HG02981 (cell line): ENCODE measurements around the gene TAPBP.
A peak's percentile ranks its signal among the peaks of the same experiment; 100 is the strongest.
"Not testable (repeated sequence)": the region's sequence is repeated elsewhere in the genome, so short reads cannot be mapped to it uniquely, and the experiment has no call there.

Experiments
- ATAC-seq: cut with Tn5 transposase; IDR thresholded peaks from one replicate; pipeline ENCODE4 v1.9.1; 2021; ENCODE audit warnings: mild to moderate bottlenecking, moderate library complexity; ENCODE audit not compliant: unreplicated experiment

Gene TAPBP

GRCh38 chr6:33313709-33314514, at the start of gene TAPBP:
TAPBP (minus strand) TSS chr6:33314078; CDS start chr6:33314041, 37 bp downstream.
- ATAC-seq, result peak; percentile 36

GRCh38 chr6:33363486-33363885, 49.6 kb upstream of the TAPBP start:
- ATAC-seq, result not testable (repeated sequence)

DNA sequence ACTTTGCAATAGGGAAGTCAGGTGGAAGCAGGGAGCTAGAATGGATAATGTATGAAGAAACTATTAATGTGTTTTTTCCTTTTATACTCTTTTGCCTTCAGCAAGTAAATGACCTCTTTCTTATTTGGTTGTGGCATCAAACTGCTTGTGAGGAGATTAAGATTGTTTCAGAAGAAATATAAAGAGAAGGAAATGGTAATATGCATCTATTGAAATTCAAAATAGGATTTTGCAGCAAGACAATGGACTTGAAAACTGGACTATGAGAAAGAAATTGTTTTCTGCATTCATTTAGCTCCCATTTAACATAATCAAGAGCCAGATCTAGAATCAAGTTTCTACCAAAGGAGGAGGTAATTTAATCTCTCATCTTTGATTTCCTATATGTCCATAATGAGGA, 45.5 kb upstream of the TAPBP start:
- ATAC-seq, result no peak

DNA sequence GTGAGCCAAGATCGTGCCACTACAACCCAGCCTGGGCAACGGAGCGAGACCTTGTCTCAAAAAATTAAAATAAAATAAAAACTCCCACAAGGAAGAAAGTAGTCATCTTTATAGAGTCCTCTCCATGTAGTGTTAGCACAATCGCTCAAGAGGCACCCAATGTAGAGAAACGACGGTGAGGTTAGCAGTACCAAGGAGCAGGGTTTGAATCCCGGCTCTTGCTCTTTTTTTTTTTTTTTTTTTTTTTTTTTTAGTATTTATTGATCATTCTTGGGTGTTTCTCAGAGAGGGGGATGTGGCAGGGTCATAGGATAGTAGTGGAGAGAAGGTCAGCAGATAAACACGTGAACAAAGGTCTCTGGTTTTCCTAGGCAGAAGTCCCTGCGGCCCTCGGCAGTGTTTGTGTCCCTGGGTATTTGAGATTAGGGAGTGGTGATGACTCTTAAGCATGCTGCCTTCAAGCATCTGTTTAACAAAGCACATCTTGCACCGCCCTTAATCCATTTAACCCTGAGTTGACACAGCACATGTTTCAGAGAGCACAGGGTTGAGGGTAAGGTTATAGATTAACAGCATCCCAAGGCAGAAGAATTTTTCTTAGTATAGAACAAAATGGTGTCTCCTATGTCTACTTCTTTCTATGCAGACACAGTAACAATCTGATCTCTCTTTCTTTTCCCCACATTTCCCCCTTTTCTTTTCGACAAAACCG, 43.4 kb upstream of the TAPBP start:
- not testable (repeated sequence) for ATAC-seq

DNA sequence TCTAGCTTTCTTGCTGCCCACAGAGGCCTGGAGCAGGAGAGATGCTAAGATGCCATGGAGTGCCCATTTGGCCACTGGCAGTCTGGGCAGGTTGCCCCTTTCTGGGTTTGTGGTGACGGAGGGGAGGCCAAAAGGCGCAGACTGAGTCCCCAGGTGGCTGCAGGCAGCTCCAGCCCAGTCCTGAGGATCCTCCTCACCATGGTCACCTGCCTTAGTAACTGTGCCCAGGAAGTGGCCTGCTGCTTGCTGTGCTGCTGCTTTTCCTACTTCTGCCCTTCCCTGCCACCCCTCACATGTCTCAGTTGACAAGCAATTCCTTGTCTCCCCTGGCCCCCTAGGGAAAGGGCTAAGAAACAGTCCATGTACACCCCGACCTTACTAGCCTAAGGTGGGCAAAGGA, 42.4 kb upstream of the TAPBP start:
- no peak for ATAC-seq

DNA sequence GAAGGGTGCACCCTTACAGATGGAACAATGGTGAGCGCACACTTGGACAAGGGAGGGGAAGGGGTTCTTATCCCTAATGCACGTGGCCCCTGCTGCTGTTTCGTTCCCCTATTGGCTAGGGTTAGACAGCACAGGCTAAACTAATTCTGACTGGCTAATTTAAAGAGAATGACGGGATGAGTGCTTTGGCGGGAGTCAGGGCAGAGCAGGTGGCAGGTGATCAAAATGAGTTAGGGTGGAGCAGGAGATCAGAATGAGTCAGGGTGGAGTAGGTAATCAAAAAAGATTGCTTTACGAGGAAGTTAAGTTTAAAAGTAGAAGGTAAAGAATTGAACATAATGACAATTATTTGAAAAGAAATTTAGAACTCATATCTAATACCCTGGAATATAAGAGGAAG, 42.0 kb upstream of the TAPBP start:
- not testable (repeated sequence) for ATAC-seq

DNA sequence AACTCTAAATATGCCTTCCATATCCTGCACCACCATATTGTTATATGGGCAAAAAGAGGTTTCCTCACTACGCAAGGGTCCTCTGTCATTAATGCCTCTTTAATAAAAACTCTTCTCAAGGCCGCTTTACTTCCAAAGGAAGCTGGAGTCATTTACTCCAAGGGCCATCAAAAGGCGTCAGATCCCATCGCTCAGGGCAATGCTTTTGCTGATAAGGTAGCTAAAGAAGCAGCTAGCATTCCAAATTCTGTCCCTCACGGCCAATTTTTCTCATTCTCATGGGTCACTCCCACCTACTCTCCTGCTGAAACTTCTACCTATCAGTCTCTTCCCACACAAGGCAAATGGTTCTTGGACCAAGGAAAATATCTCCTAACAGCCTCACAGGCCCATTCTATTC, 33.9 kb upstream of the TAPBP start:
- ATAC-seq, result no peak

- ATAC-seq, result not testable (repeated sequence)
Observed at GRCh38 chr6:33346972-33347371, 33.1 kb upstream of the TAPBP start.

DNA sequence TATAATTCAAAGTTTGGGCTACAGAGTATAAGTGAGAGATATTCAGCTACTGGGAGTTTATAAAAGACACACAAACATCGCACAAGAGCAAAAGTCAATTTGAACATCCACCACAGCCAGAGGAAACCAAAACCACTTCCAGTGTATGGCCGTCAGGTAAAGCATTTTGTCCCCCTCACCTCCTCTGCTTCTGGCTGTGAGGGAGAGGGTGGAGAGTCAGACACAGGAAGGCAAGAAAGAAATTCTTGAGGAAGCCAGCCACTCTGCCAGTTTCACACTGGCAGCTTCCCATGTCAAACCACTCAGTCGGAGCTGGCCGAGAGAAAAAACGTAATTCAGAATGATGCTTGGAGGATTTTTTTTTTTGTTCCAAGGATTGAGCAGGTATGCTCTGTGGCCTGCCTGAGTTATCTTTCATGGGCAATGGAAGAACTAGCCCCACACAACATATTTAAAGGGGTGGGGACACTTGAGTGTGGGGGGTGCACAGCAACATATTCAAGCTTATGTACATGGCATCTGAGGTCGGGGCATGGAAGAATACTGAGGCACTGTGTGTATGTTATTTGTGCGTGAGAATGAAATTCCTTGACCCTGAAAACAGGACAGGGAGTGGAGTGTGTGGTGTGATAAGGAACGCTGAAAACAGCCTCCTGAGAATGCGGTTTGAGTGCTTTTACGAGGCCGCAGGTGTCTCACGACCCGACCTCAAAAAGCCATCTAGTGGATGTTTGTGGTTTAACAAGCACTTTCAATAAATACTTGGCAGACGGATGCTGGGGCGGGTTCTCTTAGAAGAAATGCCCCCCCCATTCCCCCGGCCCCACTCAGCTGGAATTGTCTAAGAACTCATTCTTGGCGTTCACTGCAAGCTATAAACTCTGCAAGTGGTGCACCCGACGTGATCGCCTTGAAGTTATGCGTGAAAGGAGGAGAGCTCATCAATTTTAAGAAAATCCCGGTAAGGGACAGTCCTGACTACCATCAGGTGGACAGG, 31.1 kb upstream of the TAPBP start:
- ATAC-seq, result no peak

DNA sequence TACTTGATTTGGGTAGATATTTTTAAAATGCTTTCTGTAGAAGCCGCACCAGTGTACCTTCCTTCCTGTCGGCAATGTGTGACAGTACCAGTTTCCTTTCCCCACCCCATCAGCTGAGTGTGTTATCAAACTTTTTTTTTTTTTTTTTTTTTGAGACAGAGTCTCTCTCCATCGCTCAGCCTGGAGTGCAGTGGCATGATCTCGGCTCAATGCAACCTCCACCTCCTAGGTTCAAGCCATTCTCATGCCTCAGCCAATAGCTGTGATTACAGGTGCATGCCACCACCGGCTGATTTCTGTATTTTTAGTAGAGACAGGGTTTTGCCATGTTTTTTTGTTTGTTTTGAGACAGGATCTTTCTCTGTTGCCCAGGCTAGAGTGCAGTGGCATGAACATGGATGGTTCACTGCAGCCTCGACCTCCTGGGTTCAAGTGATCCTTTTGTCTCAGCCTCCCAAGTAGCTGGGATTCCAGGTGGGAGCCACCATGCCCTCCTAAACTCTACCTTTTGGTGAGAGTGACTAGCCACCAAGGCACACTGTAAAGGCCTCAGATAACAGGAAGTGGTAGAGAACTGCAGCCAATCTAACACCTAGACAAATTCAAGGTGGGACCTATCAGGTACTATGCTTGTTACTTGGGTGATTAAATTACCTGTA, 30.2 kb upstream of the TAPBP start:
- ATAC-seq, result peak; percentile 53

DNA sequence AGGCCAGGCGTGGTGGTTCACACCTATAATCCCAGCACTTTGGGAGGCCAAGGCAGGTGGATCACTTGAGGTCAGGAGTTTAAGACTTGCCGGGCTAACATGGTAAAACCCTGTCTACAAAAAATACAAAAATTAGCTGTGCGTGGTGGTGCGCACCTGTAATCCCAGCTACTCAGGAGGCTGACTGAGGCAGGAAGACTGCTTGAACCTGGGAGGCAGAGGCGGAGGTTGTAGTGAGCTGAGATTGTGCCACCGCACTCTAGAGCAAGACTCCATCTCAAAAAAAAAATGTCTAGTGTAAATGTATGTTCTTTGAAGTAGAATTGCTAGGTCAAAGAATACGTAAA, 29.7 kb upstream of the TAPBP start:
- ATAC-seq, result not testable (repeated sequence)

- ATAC-seq, result no peak
Observed at GRCh38 chr6:33339193-33339592, 25.3 kb upstream of the TAPBP start.

DNA sequence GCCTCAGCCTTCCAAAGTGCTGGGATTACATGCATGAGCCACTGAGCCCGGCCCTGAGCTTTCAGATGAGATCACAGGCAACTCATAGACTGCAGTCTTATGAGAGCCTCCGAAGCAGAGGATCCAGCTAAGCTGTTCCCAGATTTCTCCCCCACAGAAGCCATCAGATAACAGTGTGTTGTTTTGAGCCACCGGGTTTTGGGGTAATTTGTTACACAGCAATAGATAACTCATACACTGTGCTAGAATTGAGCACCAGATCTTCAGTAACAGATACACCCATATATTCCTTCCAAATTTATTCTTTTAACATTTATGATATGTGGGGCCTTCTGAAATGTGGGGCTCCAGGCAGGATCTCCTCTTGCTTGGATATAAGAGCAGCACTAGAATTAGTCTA, 22.6 kb upstream of the TAPBP start:
- ATAC-seq, result no peak

DNA sequence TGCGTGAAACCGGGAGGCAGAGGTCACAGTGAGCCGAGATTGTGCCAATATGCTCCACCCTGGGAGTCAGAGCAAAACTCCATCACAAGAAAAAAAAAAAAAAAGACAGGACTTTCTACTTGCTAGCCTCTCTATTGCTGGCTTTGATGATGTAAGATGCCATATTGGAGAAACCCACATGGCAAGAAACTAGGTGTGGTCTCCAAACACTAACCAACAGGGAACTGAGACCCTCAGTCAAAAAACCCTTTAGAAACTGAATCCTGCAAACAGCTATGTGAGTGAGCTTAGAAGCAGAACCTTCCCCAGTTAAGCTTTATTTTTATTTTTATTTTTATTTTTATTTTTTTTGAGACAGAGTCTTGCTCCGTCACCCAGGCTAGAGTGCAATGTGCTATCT, 22.0 kb upstream of the TAPBP start:
- ATAC-seq, result no peak

DNA sequence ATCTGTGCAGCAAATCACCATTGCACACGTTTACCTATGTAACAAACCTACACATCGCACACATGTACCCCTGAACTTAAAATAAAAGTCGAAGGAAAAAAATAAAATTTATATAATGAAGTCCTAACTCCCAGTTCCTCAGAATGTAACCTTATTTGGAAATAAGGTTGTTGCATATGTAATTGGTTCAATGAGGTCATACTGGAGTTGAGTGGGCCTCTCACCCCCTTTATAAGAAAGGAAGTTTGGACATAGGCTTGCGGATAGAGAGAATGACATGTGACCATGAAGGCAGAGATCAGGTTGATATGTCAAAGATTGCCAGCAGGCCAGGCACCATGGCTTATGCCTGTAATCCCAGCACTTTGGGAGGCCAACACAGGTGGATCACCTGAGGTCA, 19.8 kb upstream of the TAPBP start:
- no peak for ATAC-seq

- no peak for ATAC-seq
Observed at GRCh38 chr6:33330736-33331135, 16.9 kb upstream of the TAPBP start.

- ATAC-seq, result no peak
Observed at GRCh38 chr6:33329058-33329457, 15.2 kb upstream of the TAPBP start.

- no peak for ATAC-seq
Observed at GRCh38 chr6:33324125-33324524, 10.2 kb upstream of the TAPBP start.

DNA sequence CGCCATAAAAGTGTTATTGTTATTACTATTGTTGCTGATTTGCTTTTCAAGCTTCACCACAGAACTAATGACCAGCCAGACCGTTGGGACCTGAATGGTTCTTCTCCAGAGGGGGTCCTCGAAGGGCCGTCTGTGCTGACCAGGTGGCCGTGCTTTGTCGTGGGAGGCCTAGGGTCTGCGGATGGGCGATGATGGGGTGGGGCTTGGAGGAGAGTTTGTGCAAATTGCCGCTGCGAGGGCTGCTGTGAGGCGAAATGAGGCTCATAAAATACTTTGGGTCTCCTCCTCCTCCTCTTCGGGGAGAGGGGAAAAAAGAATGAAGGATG, 9.7 kb upstream of the TAPBP start:
- no peak for ATAC-seq

DNA sequence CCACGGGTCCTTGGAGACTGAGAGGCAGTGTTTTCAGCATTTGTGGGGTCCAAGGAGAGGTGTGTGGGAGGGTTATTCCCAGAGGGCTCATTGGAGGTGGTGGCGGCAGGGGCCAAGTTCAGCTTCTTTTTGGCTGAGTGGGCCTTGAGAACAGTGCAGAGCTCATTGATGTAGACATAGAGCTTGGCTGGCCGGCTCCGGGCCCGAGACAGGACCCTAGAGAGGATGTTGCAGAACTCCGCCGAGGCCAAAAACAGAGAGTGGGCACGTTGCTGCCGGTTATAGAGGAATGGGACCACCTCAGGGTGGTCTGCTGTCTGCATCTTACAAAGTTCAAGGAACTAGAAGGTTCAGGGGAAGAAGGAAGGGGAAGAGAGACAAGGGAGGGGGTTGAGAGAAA, 7.3 kb upstream of the TAPBP start:
- no peak for ATAC-seq
